GM12872 (cell line): ENCODE results near the gene THAP11.
A peak's percentile ranks its signal among the peaks of the same experiment; 100 is the strongest.

Experiments
- TF ChIP-seq, protein P1 (sequence below): IDR thresholded peaks from 3 replicates; pipeline ENCODE4 v1.5.1; 2011; ENCODE audit warnings: low read depth, mild to moderate bottlenecking, low read length, moderate library complexity; ENCODE audit not compliant: insufficient read depth

Gene THAP11

DNA sequence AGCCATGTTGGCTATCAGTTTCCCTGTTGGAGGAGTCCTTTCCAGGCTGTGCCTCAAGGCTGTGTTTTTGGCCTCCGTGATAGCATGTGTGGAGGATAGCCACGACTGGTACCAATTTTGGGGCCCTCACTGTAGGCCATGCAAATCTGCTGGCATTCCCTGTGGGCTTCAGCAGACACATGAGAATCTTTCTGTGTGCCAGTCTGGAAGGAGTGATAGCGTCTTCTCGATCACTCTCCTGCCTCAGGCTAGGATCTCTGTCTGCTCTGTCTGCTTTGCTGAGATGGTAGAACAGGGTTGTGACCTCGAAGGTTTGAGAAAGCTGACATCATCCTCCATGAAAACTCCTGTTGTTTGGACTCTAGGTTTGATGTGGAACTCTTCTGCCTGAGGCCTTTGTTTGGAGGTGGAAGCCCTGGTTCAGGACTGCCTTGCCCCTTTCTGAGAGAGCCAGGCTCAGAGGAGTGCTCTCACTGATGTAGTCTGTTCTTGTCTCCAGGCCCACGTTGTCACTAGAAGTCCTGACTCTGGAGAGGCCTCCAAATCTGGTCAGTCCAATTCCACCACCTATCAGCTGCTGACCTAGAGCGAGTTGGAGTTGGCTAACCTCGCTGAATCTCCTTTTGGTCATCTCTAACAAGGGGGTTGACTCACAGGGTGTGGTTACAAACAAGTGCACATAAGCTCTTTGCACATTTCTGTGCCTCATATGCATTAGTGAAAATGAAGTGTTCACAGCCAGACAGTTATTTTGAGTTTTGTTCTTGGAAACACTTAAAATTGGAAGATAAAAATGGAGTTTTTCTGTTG, 18.7 kb downstream of the THAP11 start:
- TF ChIP-seq, protein P1, sequence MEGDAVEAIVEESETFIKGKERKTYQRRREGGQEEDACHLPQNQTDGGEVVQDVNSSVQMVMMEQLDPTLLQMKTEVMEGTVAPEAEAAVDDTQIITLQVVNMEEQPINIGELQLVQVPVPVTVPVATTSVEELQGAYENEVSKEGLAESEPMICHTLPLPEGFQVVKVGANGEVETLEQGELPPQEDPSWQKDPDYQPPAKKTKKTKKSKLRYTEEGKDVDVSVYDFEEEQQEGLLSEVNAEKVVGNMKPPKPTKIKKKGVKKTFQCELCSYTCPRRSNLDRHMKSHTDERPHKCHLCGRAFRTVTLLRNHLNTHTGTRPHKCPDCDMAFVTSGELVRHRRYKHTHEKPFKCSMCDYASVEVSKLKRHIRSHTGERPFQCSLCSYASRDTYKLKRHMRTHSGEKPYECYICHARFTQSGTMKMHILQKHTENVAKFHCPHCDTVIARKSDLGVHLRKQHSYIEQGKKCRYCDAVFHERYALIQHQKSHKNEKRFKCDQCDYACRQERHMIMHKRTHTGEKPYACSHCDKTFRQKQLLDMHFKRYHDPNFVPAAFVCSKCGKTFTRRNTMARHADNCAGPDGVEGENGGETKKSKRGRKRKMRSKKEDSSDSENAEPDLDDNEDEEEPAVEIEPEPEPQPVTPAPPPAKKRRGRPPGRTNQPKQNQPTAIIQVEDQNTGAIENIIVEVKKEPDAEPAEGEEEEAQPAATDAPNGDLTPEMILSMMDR: no peak

GRCh38 chr16:67861877-67862276, 19.8 kb downstream of the THAP11 start:
- TF ChIP-seq, protein P1: no peak

- TF ChIP-seq, protein P1: no peak
These were observed 20.8 kb downstream of the THAP11 start for GRCh38 chr16:67862623-67863583.

GRCh38 chr16:67864594-67864993, 22.5 kb downstream of the THAP11 start:
- TF ChIP-seq, protein P1: no peak

GRCh38 chr16:67865318-67865717, 23.2 kb downstream of the THAP11 start:
- TF ChIP-seq, protein P1: peak; percentile 60

GRCh38 chr16:67868290-67868689, 26.2 kb downstream of the THAP11 start:
- TF ChIP-seq, protein P1: no peak

DNA sequence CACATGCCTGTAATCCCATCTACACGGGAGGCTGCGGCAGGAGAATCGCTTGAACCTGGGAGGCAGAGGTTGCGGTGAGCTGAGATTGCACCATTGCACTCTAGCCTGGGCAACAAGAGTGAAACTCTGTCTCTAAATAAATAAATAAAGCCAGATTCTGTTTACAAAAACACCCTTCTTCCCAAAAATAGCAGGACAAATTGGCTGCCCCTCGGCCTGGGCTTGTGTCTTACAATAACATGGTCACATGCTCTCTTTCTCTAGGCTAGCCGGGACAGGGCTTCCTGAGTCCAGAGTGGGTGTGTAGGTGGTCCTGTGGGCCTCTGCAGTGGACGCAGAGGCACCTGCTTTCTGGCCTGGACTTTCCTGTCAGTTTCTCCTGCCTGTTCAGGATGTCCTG, 27.5 kb downstream of the THAP11 start:
- TF ChIP-seq, protein P1: no peak
